Progenitor cell of endocrine pancreas (in vitro differentiated cells): ENCODE results near the gene DGKH. TPM values are rescaled to one million over a fixed set of nuclear protein-coding genes. Genes with fewer than 3 reads are reported as not detected.
A peak's percentile ranks its signal among the peaks of the same experiment; 100 is the strongest.

Experiments
- DNase-seq: peaks from one replicate; pipeline ENCODE4 v3.0.0; 2021; ENCODE audit warnings: low spot score; ENCODE audit not compliant: unreplicated experiment
- H3K27ac Mint-ChIP-seq: 2 replicates; pipeline ENCODE4 v1.8.0; 2021; ENCODE audit warnings: mild to moderate bottlenecking, moderate library complexity, mixed read lengths
- H3K27me3 Mint-ChIP-seq: 2 replicates; pipeline ENCODE4 v1.8.0; 2021; ENCODE audit warnings: mixed read lengths
- H3K36me3 Mint-ChIP-seq: 2 replicates; pipeline ENCODE4 v1.8.0; 2022; ENCODE audit warnings: mixed read lengths; ENCODE audit not compliant: insufficient read depth
- H3K4me1 Mint-ChIP-seq: 2 replicates; pipeline ENCODE4 v1.8.0; 2021; ENCODE audit warnings: low read depth, mixed read lengths
- H3K4me3 Mint-ChIP-seq: 2 replicates; pipeline ENCODE4 v1.8.0; 2021; ENCODE audit warnings: low read depth, mild to moderate bottlenecking, moderate library complexity, mixed read lengths
- H3K9me3 Mint-ChIP-seq: 2 replicates; pipeline ENCODE4 v1.8.0; 2021; ENCODE audit warnings: low read depth, mixed read lengths
- total RNA-seq: library from RNA; stranded (reverse); gene quantifications from 2 replicates; pipeline ENCODE4 v1.2.1, GENCODE V29; 2021
- TF ChIP-seq, protein P1 (sequence below): fragments of 200-600 bp; sonication (generic); IDR thresholded peaks from one replicate; pipeline ENCODE4 v1.5.0; 2021; ENCODE audit warnings: antibody characterized with exemption, mild to moderate bottlenecking; ENCODE audit not compliant: unreplicated experiment

Gene DGKH
- total RNA-seq, 1 donor from 2014 or later: 5.3 TPM

- Mint-ChIP-seq H3K27ac (no peak overlapping the region), H3K36me3 (peaks cover 9% of the 10 kb centered on the region), H3K4me3 (no peak overlapping the region), H3K27me3 (no peaks in the 10 kb centered on the region), H3K9me3 (peaks cover 12% of the 10 kb centered on the region), H3K4me1 (peaks cover 22% of the 10 kb centered on the region)
- no peak for DNase-seq
- TF ChIP-seq, protein P1, sequence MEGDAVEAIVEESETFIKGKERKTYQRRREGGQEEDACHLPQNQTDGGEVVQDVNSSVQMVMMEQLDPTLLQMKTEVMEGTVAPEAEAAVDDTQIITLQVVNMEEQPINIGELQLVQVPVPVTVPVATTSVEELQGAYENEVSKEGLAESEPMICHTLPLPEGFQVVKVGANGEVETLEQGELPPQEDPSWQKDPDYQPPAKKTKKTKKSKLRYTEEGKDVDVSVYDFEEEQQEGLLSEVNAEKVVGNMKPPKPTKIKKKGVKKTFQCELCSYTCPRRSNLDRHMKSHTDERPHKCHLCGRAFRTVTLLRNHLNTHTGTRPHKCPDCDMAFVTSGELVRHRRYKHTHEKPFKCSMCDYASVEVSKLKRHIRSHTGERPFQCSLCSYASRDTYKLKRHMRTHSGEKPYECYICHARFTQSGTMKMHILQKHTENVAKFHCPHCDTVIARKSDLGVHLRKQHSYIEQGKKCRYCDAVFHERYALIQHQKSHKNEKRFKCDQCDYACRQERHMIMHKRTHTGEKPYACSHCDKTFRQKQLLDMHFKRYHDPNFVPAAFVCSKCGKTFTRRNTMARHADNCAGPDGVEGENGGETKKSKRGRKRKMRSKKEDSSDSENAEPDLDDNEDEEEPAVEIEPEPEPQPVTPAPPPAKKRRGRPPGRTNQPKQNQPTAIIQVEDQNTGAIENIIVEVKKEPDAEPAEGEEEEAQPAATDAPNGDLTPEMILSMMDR: no peak
These were observed 226.6 kb downstream of the DGKH start for GRCh38 chr13:42275098-42275471.

DNA sequence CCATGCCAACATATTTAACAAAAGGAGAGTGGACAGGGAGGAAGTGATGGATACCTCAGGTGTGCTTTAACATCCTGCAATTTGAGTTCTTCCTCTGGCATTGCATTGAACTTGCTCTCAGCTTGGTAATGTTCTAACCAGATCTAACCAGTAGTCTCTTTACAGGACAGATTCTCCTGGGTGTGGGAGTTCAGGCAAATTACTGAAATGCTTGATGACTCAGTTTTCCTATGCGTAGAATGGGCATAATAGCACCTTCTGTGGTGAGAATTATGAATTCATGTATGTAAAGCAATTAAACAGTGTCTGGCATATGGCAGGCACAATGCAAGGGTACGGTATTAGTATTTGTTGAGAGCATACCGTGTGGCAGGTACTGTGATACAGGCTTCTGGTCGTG lies 227.1 kb downstream of the DGKH start:
- no peak for DNase-seq
- TF ChIP-seq, protein P1: no peak
- Mint-ChIP-seq H3K4me1 (peaks cover 22% of the 10 kb centered on the region), H3K27ac (no peak overlapping the region), H3K27me3 (no peaks in the 10 kb centered on the region), H3K4me3 (no peak overlapping the region), H3K9me3 (peaks cover 8% of the 10 kb centered on the region), H3K36me3 (peaks cover 5% of the 10 kb centered on the region)

GRCh38 chr13:42276683-42277082 lies 228.2 kb downstream of the DGKH start:
- Mint-ChIP-seq H3K27ac (no peak overlapping the region), H3K36me3 (no peaks in the 10 kb centered on the region), H3K27me3 (no peaks in the 10 kb centered on the region), H3K9me3 (no peaks in the 10 kb centered on the region), H3K4me1 (peaks cover 22% of the 10 kb centered on the region), H3K4me3 (no peak overlapping the region)
- DNase-seq: no peak
- TF ChIP-seq, protein P1: no peak

DNA sequence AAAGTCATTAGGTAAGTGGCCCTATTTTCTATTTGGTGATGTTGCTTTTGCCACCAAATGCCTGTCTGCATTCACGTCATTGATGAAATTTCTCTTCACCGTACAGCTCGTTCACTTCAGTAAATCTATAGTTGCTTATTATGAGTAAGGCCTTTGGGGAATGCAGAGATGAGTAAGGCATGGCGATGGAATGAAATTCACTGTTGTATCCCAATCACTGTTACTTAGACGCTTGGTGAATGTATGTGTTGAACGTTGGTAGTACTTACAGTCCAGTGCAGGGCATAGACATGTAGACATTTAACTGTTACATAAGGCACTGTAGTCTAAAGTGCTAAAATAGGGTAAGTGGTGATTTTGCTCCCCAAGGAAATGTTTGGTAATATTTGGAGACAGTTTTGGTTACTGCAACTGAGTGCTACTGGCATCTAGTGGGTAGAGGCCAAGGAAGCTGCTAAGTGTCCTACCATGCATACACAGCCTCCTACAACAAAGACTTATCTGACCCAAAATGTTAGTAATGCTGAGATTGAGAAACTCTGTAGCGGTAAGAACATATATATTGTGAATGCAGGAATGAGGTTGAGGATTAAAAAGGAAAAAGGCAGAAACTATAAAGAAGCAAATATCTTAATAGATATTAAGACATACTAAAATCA lies 229.3 kb downstream of the DGKH start:
- H3K4me1 Mint-ChIP-seq: peaks cover 22% of the 10 kb centered on the region
- H3K36me3 Mint-ChIP-seq: no peaks in the 10 kb centered on the region
- no peak overlapping the region for H3K4me3 Mint-ChIP-seq
- DNase-seq: no peak
- H3K27me3 Mint-ChIP-seq: no peaks in the 10 kb centered on the region
- TF ChIP-seq, protein P1: no peak
- H3K27ac Mint-ChIP-seq: peak overlapping the region; percentile 15
- H3K9me3 Mint-ChIP-seq: no peaks in the 10 kb centered on the region

DNA sequence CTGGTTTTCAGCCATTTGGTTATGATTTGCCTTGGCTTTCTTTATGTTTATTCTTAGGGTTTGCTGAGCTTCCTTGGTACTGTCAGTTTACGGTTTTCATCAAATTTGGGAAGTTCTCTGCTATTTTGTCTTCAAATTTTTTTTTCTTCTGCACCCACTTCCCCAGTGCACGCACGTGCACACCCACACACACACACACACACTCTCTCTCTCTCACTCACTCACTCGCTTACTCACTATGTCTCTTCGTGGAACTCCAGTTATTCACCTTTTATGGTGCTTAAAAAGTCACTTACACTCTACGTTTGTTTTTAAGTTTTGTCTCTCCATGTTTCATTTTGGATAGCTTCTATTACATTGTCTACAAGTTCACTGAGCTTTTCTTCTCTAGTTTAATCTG lies 230.6 kb downstream of the DGKH start:
- no peak overlapping the region for H3K27ac Mint-ChIP-seq
- no peaks in the 10 kb centered on the region for H3K36me3 Mint-ChIP-seq
- H3K27me3 Mint-ChIP-seq: no peaks in the 10 kb centered on the region
- DNase-seq: no peak
- H3K4me1 Mint-ChIP-seq: peaks cover 24% of the 10 kb centered on the region
- H3K9me3 Mint-ChIP-seq: no peaks in the 10 kb centered on the region
- H3K4me3 Mint-ChIP-seq: no peak overlapping the region
- TF ChIP-seq, protein P1: no peak
